Osteoblast (primary cell): Measurements from ENCODE around the gene FAM83D. TPM values are rescaled to one million over a fixed set of nuclear protein-coding genes. Genes with fewer than 3 reads are reported as not detected.
"Not testable (repeated sequence)": the region's sequence is repeated elsewhere in the genome, so short reads cannot be mapped to it uniquely, and the experiment has no call there.

Source experiments
- DNase-seq: peaks from one replicate; pipeline ENCODE4 v3.0.0; 2011; ENCODE audit warnings: low spot score, mixed read lengths; ENCODE audit not compliant: insufficient read length; ENCODE audit errors: missing footprints
- H2AFZ ChIP-seq: 2 replicates; pipeline ENCODE4 v1.6.0; 2011; ENCODE audit warnings: mild to moderate bottlenecking, low read length
- H3K27ac ChIP-seq: 2 replicates; pipeline ENCODE4 v1.5.1; 2011; ENCODE audit warnings: mild to moderate bottlenecking, low read depth, low read length, moderate library complexity
- H3K27me3 ChIP-seq: 2 replicates; pipeline ENCODE4 v1.6.0; 2012; ENCODE audit warnings: mild to moderate bottlenecking, control low read depth, inconsistent platforms, low read length, moderate library complexity; ENCODE audit not compliant: insufficient read depth
- H3K36me3 ChIP-seq: 2 replicates; pipeline ENCODE4 v1.5.1; 2011; ENCODE audit warnings: mild to moderate bottlenecking, low read length, control low read depth, moderate library complexity; ENCODE audit not compliant: insufficient read depth
- H3K4me1 ChIP-seq: 2 replicates; pipeline ENCODE4 v1.5.1; 2011; ENCODE audit warnings: mild to moderate bottlenecking, low read length, control low read depth, moderate library complexity; ENCODE audit not compliant: insufficient read depth
- H3K4me2 ChIP-seq: 2 replicates; pipeline ENCODE4 v1.6.0; 2011; ENCODE audit warnings: mild to moderate bottlenecking, low read length; ENCODE audit not compliant: insufficient read depth
- H3K4me3 ChIP-seq: fragments of 200-600 bp; sonication (generic); 3 replicates; pipeline ENCODE4 v1.5.1; 2012; ENCODE audit warnings: mild to moderate bottlenecking, low read length, inconsistent platforms; ENCODE audit not compliant: insufficient read depth
- H3K79me2 ChIP-seq: 2 replicates; pipeline ENCODE4 v1.6.0; 2012; ENCODE audit warnings: mild to moderate bottlenecking, low read length, control low read depth, inconsistent platforms; ENCODE audit not compliant: insufficient read depth
- H3K9me3 ChIP-seq: 2 replicates; pipeline ENCODE4 v1.5.1; 2011; ENCODE audit warnings: low read depth, low read length, control low read depth
- H4K20me1 ChIP-seq: 2 replicates; pipeline ENCODE4 v1.6.0; 2012; ENCODE audit warnings: mild to moderate bottlenecking, low read length, control low read depth; ENCODE audit not compliant: insufficient read depth
- total RNA-seq: library from RNA; depleted of rRNA; stranded (reverse); fragments of >200 nt; gene quantifications from 2 replicates; pipeline ENCODE4 v1.2.3, GENCODE V29; 2012
- TF ChIP-seq, protein P1 (sequence below): IDR thresholded peaks from 2 replicates; pipeline ENCODE4 v1.5.1; 2011; ENCODE audit warnings: mild to moderate bottlenecking, low read depth, low read length, moderate library complexity; ENCODE audit errors: extremely low read depth

FAM83D gene
- total RNA-seq, 1 donor = 2.2 TPM

DNA sequence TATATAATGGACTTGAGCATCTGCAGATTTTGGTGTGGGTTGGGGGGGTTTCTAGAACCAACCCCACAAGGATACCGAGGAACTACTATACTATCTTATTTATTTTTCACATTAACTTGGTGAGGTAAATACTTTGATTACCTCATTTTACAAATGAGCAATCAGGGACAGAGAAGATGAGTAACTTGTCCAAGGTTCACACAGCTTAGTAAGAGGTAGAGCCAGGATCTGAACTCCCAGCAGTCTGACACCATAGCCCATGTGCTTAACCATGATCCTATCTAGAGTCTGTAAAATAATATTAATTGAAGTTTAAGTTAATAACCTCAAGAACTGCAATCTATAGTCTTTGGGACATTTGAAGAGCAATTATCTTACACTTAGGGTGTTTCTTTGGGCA, 64.5 kb downstream of the FAM83D start:
- Histone ChIP-seq H3K36me3 (peaks cover 13% of the 10 kb centered on the region), H3K9me3 (no peaks in the 10 kb centered on the region), H3K27me3 (no peaks in the 10 kb centered on the region), H4K20me1 (peaks cover 10% of the 10 kb centered on the region), H3K4me3 (no peak overlapping the region), H3K4me2 (no peak overlapping the region), H2AFZ (no peak overlapping the region), H3K79me2 (peaks cover 6% of the 10 kb centered on the region), H3K27ac (no peak overlapping the region), H3K4me1 (peaks cover 3% of the 10 kb centered on the region)
- TF ChIP-seq, protein P1, sequence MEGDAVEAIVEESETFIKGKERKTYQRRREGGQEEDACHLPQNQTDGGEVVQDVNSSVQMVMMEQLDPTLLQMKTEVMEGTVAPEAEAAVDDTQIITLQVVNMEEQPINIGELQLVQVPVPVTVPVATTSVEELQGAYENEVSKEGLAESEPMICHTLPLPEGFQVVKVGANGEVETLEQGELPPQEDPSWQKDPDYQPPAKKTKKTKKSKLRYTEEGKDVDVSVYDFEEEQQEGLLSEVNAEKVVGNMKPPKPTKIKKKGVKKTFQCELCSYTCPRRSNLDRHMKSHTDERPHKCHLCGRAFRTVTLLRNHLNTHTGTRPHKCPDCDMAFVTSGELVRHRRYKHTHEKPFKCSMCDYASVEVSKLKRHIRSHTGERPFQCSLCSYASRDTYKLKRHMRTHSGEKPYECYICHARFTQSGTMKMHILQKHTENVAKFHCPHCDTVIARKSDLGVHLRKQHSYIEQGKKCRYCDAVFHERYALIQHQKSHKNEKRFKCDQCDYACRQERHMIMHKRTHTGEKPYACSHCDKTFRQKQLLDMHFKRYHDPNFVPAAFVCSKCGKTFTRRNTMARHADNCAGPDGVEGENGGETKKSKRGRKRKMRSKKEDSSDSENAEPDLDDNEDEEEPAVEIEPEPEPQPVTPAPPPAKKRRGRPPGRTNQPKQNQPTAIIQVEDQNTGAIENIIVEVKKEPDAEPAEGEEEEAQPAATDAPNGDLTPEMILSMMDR = no peak
- DNase-seq = no peak

DNA sequence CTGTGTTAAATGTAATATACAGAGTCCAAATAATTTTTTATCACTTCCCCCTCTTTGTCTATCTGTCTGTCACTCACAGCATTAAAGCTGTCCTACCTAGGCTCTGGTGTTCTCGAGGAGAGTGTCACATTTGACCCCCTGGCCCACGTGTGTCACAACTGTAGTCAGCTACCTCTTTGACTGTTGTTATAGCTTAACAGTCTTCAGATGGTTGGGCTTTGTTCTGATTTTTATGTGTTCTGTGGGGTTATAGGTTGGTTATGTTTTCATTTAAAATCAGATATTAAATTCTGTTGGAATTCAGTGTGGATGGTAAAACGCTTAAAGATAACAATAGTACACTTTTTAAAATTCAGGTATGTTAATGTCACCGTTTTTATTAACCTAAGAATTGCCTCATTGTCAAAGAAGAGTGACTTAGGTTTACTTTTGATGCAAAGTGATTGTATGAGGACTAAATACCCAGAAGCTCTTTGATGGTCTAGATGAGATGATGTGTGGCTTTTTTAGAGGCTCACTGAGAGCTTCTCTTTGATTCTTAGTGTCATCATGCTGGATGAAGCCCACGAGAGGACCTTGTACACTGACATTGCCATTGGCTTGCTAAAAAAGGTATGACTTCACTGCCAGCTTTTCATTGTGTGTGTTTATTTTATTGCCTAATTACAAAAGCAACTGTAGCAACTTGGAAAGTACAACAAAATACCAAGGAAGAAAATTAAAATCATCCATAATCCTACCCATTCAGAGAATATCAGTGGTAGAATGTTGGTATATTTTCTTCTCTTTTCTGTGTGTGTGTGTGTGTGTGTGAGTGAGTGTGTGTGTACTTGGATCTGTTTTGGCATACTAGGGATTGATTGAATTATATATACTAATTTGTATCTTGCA, 65.8 kb downstream of the FAM83D start:
- Histone ChIP-seq H3K27ac (no peak overlapping the region), H3K27me3 (no peaks in the 10 kb centered on the region), H4K20me1 (peaks cover 3% of the 10 kb centered on the region), H3K4me1 (no peaks in the 10 kb centered on the region), H3K79me2 (no peaks in the 10 kb centered on the region), H3K36me3 (peaks cover 13% of the 10 kb centered on the region), H3K9me3 (no peaks in the 10 kb centered on the region), H2AFZ (no peak overlapping the region), H3K4me3 (no peak overlapping the region), H3K4me2 (no peak overlapping the region)
- TF ChIP-seq, protein P1 = no peak
- no peak for DNase-seq

DNA sequence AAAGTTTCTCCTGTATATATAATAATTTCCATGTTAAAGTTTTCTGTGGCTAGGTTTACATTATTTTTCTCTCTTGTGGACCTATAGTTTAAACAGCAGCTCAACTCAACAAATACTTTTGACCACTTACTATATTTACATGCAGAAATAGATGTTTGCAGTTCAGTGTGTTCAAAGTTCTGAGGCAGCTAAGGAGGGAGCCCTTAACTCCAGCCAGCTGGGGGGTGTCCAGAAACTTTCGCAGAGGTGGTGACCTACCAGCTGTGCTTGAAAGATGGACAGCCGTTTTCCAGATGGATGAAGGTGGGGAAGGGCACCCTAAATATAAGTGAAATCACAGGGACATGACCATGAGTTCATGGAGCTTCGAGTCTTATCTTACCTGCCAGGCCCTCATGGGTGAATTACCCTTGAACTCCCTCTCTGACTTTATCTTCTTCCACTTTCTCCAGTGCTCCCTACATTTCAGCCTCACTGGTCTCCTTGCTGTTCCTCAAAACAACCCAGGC, 69.4 kb downstream of the FAM83D start:
- no peaks in the 10 kb centered on the region for H3K9me3 ChIP-seq
- peak; percentile 10 for DNase-seq
- H3K4me2 ChIP-seq = no peak overlapping the region
- H3K27me3 ChIP-seq = no peaks in the 10 kb centered on the region
- no peak overlapping the region for H3K27ac ChIP-seq
- H3K4me1 ChIP-seq = no peaks in the 10 kb centered on the region
- H3K36me3 ChIP-seq = peaks cover 16% of the 10 kb centered on the region
- H2AFZ ChIP-seq = no peak overlapping the region
- no peaks in the 10 kb centered on the region for H3K79me2 ChIP-seq
- peaks cover 3% of the 10 kb centered on the region for H4K20me1 ChIP-seq
- TF ChIP-seq, protein P1 = no peak
- H3K4me3 ChIP-seq = no peak overlapping the region

DNA sequence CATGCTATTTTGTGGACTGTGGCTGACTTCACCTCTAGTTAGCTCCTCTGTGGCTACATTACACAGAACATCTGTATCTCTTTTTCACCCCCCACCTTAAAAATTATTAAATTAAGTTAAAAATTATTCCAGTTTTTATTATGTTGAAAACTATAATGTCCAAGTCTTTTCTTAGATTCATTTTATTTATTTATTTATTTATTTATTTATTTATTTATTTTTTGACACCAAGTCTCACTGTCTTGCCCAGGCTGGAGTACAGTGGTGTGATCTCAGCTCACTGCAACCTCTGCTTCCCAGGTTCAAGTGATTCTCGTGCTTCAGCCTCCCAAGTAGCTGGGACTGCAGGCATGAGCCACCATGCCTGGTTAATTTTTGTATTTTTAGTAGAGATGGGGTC, 70.6 kb downstream of the FAM83D start:
- peaks cover 14% of the 10 kb centered on the region for H3K36me3 ChIP-seq
- not testable (repeated sequence) for H3K4me2 ChIP-seq, H3K4me3 ChIP-seq

More for the DNA sequence above, 70.6 kb downstream of the FAM83D start:
- not testable (repeated sequence) for H3K9me3 ChIP-seq, H4K20me1 ChIP-seq, H2AFZ ChIP-seq, DNase-seq, H3K27me3 ChIP-seq, H3K79me2 ChIP-seq, H3K4me1 ChIP-seq, H3K27ac ChIP-seq
